Measurements from ENCODE around the gene PHACTR1.
"Not testable (repeated sequence)": the region's sequence is repeated elsewhere in the genome, so short reads cannot be mapped to it uniquely, and the experiment has no call there.

The PHACTR1 gene

DNA sequence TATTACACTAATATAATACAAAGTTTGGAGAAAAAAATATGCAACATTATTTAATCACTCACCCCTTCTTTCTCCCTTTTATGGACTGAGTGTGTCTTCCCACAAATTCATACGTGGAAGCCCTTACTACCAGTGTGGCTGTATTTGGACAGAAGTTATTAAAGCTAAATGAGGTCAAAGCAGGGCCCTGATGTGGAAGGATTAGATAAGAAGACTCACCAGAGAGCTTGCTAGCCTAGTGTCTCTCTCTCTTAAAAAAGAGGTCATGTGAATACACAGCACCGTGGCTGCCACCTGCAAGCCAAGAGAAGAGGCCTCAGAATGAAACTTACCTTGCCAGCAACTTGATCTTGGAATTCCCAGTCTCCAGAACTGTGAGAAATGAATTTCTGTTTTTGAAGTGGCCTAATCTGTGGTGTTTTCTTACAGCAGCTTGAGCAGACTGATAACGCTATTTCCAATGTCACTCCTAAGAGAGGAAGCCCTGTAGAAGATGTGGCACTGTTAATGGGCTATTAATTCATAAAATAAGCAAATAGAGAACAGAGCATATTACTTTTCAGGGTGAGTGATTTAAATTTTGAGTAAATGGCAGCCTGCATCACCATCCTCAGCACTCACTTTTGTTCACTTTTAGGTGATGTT is 378.3 kb downstream of the PHACTR1 start:
- DNase-seq (ENCODE audit: low read depth in 2 of 2, low spot score in 1 of 2), result no peak

DNA sequence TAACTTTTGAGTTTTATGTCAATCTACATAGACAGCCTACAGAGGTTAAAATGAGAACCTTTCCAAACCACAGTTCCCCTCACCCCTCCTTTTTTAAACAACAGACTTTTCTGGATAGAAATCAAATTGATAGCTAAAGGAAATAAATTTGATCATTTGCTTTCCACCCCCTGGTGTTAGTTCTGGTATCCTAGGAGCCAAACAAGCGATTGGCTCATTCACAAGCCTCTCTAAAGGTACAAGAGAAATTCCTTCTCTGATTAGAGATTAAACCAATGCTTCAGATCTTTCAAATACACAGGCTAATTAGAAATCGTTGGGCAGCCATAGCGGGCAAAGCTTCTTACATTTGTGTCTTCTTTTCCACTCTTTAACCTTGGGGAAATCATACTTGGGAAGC is 379.5 kb downstream of the PHACTR1 start:
- no peak for DNase-seq (ENCODE audit: low read depth in 2 of 2, low spot score in 1 of 2)

DNA sequence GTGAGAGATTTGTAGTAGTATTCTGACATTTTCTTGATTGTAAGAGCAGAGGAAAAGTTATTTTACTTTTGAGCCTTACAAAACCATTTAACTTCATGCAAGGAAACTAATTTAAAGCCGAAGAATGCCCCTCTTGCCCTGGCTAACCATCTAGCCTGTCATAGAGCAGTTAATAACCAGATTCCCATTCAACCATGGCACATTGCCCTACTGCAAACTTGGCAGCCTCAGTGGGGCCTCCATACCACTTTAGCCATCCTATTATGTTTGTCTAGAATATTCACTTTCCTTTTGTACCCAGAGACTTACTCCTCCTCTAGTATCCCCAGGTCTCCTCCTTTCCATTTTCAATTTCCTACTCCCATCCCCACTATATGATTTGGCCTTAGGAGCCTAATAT is 380.9 kb downstream of the PHACTR1 start:
- DNase-seq (ENCODE audit: low read depth in 2 of 2, low spot score in 1 of 2), result no peak

DNA sequence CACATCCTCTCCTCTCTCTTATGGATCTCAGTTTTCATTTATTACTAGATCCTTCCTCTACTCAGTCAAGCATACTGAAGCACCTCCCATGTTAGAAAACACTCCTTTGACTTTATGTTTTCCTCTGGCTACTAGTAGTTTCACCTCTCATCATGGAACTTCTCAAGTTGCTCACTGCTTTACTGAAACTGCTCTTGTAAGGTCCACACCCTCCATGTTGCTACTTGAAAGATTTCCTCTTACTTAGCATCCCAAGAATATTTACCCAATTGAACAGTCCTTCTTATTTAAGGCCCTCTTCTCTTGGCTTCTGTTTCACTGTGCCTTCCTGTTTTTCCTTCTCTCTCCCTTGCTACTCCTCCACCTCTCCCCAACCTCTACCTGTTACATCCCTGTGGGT is 381.4 kb downstream of the PHACTR1 start:
- DNase-seq (ENCODE audit: low read depth in 2 of 2, low spot score in 1 of 2), result no peak

DNA sequence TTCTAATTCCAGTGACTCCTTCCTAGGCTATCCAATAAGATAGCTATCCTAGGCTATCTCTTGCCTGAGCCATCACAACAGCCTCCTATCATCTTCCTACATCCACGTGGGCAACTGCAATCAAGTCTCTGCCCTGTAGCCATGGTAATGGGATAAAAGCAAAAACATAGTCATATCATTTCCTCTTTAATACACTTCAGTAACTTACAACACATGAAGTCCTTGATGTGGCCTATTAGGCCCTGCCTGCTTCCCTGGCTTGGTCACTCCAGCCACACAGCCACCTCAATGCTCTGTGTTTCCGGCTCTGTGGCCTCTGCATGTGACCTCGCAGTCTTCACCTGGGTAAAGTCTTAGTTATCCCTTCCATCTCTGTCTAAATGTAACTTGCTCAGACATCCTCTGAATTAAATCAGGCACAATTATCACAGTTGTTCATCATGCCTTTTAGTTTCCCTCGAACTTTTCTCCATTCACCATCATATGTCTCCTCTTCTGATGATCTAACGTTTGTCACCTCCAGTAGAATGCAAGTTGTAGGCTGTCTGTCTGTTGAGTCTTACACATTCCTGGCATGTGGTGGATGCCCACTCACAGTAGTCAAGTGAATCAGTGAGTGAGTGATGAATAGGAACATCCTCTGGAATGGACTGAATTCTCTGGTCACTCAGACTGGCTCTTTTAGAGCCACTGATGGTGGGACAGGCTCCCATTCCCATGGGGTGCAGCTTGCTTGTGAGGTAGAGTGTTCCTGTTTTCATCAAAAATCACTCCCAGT is 382.4 kb downstream of the PHACTR1 start:
- no peak for DNase-seq (ENCODE audit: low read depth in 2 of 2, low spot score in 1 of 2)

DNA sequence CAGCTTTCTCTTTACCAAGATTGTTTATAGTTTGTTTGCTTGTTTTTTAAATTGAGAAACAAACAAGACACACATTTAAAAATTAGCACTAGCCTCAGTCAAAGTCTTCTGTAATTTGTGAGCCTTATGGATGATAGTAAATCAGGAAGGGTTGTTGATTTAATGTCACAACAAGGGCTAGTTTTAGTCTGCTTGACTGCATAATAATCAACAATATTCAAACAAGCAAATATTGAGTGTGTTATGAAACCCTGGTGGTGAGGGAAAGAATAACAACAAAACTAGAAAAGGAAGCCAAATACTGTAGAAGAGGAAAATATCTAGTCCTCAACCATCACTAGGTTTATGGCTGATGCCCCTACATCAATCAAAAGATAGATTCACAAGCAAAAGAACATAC is 383.2 kb downstream of the PHACTR1 start:
- DNase-seq (ENCODE audit: low read depth in 2 of 2, low spot score in 1 of 2), result no peak

DNA sequence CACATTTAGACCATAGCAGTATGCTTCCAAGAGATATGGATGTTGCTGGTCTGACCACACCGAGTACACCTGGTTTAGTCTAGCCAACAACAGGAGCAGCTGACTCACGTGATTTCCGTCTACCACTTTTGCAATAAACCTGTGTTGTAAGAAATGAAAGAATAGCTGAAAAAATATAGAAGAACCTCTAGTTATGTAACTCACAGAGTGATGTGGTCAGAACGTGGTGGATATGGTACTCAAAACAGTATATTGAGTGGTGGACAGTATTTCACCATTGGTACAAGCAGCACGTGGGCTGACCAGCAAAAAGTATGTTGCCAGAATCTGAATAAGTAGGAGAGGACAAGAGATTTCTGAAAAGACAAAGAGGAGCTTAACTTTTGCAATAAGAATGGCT is 384.8 kb downstream of the PHACTR1 start:
- no peak for DNase-seq (ENCODE audit: low read depth in 2 of 2, low spot score in 1 of 2)

DNA sequence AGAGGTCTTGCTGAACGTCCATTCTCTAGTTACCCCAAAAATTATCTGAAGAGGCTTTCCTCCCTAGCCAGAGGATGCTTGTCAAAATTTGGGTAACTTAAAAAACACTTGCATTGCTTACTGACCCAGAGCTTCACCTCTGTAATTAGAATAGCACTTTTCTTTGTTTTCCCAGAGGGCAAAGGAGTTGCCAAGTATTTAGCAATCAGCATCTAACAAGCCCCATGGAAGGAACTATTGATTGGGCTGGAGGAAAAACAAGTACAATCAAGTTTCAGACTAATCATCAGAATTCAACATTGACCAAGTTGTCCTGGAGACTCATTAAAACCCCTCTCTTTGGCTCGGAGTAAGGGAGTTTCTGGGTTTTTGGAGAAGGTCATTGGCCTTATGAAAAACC is 385.4 kb downstream of the PHACTR1 start:
- no peak for DNase-seq (ENCODE audit: low read depth in 2 of 2, low spot score in 1 of 2)

DNA sequence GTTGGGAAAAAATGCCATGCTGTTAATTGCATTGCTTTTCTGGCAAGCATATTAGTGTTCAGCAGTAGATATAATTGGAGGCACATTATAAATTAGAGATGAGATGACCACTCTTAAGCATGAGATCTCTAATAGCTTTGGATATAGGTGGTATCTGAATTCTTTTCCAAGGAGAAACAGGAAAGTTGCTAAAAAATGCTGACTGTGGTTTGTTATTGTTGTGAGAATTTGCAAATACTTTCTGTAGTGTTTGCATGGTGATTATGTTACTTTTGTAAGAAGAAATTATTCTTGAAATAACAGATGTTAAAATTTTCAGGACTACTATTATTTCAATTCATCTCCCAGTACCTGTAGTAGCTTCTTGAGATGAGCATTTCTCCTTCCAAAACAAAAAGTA is 386.6 kb downstream of the PHACTR1 start:
- no peak for DNase-seq (ENCODE audit: low read depth in 2 of 2, low spot score in 1 of 2)

DNA sequence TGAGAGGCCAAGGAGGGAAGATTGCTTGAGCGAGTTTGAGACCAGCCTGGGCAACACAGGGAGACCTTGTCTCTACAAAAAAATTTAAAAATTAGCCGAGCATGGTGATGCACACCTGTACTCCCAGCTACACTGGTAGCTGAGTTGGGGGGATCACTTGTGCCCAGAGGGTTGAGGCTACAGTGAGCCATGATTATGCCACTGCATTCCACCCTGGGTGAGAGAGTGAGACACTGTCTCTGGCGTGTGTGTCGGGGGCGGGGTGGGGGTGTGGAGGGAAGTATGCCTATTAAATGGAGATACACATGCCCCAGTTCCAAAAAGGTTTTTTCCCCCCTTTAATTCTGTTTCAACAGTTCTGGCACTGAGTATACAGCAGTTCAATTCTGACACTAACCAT is 388.6 kb downstream of the PHACTR1 start:
- no peak for DNase-seq (ENCODE audit: low read depth in 2 of 2, low spot score in 1 of 2)

DNA sequence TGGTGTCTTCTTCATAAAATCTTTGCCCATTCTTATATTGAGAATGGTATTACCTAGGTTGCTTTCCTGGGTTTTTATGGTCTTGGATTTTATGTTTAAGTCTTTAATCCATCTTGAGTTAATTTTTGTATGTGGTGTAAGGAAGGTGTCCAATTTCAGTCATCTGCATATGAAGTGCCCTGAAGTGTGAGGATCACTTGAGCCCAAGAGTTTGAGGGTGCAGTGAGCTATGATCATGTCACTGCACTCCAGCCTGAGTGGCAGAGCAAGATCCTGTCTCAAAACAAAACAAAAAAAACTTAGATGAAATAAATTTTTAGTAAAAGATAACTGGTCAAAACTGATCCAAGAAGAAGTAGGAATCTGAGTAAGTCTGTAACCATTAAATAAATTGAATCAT is 396.4 kb downstream of the PHACTR1 start:
- no peak for DNase-seq (ENCODE audit: low read depth in 2 of 2, low spot score in 1 of 2)

DNA sequence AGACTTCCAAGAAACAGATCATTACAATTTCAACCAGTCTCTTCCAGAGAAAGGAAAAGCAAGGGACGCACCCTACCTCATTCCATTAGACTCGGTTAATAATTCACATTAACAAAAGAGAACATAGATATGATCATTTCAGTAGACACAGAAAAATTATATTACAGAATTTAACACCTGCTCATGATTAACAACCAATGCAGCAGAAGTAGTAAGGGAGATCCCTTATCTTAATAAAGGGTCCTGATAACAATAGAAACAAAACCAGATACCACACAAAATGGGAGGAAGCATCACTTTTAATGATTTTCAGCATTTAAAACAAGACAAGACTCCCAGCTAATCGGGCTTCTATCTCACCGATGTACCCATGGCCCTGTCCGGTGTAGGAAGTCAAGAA is 396.8 kb downstream of the PHACTR1 start:
- no peak for DNase-seq (ENCODE audit: low read depth in 2 of 2, low spot score in 1 of 2)

DNA sequence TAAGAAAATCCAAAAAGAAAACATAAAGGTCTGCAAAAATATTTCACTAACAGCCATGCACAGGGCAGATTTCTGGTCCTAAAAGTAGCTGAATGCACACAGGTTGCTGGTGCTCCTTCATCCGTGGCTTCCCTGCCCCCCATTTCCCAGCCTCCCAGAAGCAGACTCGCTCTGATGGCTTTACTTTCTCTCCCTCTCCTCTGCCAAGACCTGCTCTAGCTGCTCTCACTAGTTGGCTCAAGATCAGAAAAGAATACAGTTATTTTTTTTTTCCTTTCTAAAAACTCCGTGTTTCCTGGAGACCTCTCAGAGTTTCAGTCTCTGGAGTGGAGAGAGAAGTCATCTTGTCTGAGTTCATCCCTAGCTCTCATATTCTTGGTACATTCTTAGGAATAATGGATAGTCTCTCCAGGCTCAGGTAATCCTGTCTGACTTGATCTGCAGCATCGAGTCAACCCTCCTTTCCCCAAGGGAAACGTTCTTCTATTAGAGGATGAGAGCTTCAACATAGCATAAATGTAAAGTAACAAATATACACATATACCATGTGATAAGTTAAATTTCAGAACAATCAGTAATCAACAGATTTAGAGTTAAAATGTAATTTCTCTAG is 397.5 kb downstream of the PHACTR1 start:
- DNase-seq (ENCODE audit: low read depth in 2 of 2, low spot score in 1 of 2), result no peak

DNA sequence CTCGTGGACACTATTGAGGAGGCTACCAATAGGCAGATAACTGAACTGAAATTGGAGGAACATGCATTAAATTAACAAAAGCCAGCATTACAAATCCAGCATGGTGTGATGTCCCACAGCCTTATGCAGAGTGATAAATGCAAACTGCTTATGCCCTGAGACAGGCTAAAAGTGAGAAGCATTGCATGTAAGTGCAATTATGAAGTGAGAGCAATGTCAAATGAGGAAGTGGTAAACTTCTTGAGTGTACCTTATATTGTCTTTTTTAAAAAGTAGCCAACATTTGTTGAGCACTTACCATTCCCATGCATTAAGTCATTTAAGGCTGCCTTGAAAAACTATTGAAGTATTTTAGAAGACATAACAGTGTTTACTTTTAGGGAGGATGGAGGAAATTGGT is 399.6 kb downstream of the PHACTR1 start:
- no peak for DNase-seq (ENCODE audit: low read depth in 2 of 2, low spot score in 1 of 2)

DNA sequence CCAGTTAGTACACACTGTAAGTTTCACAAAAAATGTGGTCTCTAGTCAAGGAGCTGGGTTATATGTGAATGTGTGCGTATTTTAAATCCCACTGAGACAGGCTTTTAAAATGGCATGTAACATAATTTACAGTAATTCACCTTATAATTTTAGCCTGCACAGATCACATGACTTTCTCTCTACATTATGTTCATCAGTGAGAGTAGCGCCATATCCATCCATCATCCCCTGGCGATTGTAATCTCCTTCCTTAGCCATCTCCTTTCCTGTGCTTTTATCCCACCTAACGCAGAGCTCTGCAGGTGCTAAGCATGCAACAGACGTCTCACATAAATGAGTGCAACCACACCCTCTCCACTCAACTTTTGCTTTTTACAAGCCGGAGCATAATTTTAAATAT is 401.0 kb downstream of the PHACTR1 start:
- no peak for DNase-seq (ENCODE audit: low read depth in 2 of 2, low spot score in 1 of 2)

DNA sequence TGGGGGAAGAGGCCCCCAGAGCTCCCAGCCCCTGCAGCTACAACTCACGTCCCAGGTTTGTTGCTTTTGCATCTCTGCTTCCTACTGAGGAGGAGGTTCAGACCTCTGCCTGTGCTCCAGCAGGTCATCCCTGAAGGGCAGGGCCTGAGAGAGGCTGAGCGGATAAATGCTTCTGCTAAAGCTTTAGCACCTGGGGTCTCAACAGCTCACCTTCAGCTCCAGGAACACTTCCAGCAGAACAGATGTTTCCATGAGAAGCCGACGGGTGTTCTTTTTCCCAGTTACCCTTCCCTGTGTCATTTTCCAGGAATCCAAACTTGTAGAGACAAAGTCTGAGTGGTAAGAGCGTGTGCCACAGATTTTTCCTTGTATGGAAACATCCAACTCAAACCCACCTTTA is 403.0 kb downstream of the PHACTR1 start:
- no peak for DNase-seq (ENCODE audit: low read depth in 2 of 2, low spot score in 1 of 2)

DNA sequence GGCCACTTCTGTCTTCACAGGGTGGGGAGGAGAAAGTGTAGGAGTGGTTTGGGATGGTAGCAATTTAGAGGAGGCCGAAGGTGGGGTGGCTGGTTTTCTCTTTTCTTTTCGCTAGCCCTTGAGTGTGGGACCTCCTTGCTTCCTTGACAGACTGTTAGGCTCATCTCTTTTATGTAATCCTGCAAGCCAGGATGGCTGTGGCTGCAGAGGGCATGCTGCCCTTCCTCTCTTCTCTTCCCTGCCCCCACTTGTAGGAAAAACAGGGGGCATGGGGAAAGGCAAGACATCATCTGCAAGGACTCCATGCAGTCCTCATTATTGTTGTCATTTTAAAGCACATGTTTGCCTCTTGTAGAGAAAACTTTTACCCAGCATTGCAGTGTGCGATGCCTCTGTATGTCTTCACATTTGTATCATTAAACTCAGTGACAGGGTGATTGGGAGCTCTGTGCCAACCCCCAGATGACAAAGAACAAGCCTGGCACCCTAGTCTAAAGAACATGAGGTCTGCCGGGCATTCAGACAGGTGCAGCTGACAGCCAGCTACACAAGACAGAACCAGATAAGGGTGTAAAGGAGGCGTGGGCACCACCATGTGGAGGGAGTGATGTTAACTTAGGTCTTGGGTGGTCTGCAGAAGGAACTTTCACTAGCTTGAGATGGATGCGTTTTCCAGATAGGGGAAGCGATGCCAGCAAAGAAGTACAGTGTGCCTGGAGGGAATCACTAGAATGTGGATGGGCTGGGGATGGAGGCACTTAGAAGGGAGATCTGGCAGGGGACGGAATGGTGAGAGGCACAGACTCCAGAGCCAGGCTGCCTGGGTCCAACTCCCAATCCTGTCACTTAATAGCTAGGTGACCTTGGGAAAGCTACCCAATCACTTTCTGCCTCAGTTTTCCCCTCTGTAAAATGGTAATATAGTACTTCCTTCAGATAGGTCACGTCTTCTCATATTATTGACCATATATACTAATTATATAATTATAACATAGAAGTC is 404.2 kb downstream of the PHACTR1 start:
- DNase-seq (ENCODE audit: low read depth in 2 of 2, low spot score in 1 of 2), result no peak

DNA sequence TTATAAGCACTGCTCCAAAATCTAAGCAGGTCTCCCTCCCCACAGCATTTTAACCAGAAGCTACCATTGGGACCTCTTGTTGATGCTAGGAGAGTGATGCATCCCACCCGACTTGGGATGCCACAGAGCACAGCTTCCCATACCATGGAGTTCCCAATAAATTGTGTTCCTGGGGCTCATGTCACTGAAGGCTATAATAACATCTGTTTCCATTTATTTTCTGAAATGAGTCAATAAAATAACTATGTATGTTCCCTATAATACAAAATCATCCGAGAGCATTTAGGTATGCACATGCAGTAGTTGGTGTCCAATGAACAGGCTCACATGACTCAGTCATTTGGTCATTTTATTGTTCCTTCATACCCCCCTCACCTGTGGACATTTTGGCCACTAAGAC is 407.6 kb downstream of the PHACTR1 start:
- DNase-seq (ENCODE audit: low read depth in 2 of 2, low spot score in 1 of 2), result no peak

DNA sequence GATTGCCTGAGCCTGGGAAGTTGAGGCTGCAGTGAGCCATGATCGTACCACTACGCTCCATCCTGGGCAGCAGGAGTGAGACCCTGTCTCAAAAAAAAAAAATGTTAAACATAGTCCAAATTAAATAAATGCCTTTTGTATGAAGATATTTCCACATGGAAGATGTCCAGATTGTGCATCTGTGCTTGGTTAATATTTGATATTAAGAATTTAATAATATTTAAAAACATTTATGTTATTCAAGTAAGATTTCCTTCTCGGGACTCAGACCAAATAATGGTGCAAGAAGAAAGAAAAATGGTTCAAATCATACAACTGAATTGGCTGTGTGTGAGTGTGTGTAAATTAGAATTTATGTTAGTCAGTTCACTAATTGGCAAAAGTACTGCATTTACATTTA is 409.3 kb downstream of the PHACTR1 start:
- no peak for DNase-seq (ENCODE audit: low read depth in 2 of 2, low spot score in 1 of 2)

DNA sequence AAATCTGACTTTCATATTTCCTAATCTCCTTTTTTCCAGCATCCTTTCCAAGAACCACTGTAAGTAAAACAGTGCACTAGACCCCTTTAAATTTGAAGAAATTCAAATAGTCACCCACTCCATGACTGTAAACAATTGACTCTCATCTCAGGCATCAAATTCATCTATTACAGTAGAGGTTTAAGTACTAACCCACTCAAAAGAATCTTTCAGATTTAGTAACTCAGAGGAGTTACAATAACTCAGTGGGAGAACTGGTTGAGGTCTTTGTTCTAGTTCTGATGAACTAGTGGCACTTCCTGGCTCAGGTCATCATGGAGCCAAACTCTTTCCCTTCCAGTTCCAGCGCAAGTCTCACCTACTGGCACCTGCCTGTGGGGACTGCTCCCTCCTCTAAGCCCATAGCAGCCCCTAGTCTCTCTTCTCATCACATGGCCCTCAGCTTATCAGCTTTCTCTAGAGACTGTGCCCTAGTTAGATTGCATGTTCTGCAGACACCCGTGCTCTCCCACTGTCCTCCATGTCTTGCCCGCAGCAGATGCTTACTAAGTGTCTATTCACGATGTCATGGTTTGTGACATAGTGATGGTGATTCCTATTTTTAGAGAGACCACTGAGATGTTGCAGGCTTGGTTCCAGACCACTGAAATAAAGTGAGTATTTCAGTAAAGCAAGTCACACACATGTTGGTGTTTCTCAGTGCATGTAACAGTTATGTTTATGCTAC is 415.5 kb downstream of the PHACTR1 start:
- DNase-seq (ENCODE audit: low read depth in 2 of 2, low spot score in 1 of 2), result no peak

DNA sequence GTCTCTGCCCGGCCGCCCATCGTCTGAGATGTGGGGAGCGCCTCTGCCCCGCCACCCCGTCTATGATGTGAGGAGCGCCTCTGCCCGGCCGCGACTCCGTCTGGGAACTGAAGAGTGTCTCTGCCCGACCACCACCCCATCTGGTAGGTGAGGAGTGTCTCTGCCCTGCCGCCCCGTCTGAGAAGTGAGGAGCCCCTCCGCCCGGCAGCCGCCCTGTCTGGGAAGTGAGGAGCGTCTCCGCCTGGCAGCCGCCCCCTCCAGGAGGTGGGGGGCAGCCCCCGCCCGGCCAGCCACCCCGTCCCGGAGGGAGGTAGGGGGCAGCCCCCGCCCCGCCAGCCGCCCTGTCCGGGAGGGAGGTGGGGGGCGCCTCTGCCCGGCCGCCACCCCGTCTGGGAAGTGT is 417.3 kb downstream of the PHACTR1 start:
- DNase-seq (ENCODE audit: low read depth in 2 of 2, low spot score in 1 of 2), result not testable (repeated sequence)
